NCI-H128 (cell line): ENCODE measurements around the gene HIP1R.

Experiments
- DNase-seq: peaks from one replicate; lab custom pipeline; 2025; ENCODE audit not compliant: unreplicated experiment; lab: John Stamatoyannopoulos, UW

The HIP1R gene

DNA sequence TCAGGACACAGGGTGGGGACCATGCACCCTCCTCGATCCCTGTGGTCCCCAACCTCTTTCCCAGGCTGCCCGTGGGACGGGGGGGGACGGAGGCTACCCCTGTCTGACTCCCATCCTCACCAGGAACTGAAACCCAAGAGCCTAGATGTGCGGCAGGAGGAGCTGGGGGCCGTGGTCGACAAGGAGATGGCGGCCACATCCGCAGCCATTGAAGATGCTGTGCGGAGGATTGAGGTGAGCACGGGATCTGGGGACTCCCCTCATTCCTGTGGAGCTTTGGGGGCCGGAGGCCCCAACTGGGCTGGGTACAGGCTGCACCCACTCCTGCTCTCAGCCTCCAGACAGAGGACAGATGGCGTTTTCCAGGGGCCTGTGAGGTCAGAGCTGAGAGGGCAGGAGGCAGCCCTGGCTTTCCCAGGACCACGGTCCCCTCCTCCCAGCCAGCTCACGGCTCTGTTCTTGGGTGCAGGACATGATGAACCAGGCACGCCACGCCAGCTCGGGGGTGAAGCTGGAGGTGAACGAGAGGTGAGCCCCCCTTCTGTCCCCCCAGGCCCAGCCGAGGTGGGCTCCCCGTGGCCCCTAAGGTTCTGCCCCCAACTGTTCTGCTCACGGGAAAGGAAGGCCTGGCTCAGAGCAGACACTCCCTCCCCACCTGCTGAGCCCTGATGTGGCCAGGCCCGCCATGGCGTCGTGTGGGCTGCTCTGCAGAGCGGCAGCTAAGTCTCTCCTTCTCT is 24.2 kb downstream of the HIP1R start:
- DNase-seq: no peak

- peak; percentile 44 for DNase-seq
Measured at GRCh38 chr12:122860040-122860853, 25.0 kb downstream of the HIP1R start.

DNA sequence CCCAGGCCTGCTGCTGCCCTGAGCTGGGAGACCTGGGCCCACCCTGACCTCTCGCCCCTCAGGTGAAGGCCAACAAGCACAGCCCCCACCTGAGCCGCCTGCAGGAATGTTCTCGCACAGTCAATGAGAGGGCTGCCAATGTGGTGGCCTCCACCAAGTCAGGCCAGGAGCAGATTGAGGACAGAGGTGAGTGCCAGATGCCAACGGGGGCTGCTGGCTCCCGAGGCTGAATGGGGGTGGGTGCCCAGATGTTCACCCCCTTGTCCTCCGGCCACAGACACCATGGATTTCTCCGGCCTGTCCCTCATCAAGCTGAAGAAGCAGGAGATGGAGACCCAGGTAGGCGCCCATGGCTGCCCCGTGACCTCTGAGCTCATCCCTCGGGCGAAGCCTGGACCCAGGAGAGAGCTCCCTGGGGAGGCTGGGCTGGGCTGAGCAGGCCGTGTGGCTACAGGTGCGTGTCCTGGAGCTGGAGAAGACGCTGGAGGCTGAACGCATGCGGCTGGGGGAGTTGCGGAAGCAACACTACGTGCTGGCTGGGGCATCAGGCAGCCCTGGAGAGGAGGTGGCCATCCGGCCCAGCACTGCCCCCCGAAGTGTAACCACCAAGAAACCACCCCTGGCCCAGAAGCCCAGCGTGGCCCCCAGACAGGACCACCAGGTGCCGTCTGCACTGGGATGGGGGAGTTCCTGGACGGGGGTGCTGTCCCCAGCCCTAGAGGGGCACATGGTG is 25.8 kb downstream of the HIP1R start:
- no peak for DNase-seq

GRCh38 chr12:122861587-122861970 is 26.3 kb downstream of the HIP1R start:
- no peak for DNase-seq

GRCh38 chr12:122862110-122862634 is 26.9 kb downstream of the HIP1R start:
- DNase-seq: no peak

DNA sequence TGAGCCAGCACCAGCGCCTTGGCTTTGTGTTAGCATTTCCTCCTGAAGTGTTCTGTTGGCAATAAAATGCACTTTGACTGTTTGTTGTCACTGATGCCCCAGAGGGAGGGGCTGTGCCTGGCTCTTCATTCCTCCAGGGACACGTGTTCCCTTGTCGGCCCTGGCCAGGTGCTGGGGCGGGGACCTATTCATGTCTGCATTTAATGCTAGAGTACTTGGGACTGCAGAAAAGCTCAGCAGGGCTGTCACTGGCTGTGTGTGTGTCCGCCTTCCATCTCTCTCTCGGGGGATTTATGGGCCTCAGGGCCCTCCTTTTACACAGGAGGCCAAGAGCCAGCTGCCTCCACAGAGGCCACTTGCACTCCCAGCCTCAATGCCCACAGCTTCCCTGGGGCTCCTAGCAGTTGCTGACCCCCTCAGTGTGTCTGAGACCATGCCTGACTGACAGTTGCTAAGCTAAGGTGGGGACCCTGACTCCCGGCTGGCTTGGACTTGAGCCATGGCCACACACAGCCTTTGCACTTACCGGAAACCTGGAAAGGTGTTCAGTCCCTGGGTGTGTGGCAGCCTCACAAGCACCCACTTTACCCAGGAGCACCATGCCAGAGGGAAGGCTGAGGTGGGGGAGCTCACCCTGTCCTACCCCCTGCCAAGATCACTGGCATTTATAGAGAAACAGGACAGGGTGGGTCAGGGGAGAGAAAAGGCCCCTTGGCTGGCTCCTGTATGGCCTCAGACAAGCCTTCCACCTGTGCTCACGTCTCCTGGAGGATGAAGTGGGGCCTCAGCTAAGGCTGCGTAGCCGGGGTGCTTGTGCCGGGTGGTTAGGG is 27.8 kb downstream of the HIP1R start:
- DNase-seq: no peak

DNA sequence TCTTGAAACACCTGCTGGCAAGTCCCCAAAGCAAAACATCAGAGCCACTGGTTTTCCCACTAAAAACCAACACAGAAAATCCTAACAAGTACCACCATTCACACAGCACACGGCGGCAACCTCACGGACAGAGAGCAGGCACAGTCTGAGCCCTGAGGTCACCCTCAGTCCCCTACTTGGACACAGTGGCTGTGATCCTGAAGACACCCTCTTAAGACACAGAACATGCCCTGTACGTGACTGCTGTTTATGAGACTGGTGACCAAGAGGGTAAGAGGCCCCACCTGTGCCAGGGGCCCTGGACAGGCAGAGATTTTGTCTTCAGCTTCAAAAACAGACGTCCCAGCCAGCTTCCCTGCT is 29.6 kb downstream of the HIP1R start:
- no peak for DNase-seq

DNA sequence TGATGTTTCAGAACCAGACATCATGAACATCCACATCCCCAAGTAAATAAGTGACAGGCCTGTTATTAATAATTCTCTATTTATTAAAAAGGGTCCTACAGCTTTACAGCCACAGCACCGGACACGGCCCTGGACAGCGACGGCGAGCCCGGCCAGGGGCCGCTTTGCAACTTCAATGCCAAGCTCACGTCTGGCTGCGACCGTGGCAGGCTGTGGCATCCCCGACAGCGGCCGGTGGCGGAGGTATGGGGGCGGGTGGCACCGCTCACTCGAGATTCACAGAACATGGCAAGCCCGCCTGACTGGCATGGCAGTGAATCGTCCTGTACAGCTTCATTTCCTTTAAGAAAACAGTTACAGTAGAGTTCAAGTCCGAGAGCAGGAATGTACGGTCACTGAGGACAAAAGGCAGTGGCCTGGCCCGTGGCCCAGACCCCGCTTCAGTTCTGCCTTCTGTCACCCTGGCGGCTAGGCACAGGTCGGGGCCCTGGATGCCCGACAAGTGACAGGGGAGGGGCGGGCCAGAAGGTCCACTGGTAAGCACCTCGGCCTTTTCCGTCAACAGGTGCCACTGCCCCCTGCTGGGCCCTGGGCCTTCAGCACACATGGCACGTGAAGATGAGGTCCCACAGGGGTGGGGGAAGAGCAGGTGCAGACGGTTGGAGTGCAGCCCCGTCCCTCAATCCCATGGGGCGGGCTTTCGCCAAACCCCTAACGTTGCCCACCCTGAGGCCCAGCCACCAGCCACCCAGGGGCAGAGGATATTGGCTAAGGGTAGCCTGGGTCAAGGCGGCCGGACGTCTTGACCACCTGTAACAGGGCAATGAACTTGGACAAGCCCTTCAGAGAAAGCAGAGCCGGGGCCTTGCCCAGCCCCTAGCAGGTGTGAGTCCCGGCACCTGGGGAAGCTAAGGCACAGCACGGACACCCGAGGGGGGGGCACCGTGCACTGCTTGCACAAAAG is 30.3 kb downstream of the HIP1R start:
- no peak for DNase-seq

- DNase-seq: no peak
Measured at GRCh38 chr12:122866379-122866778, 31.1 kb downstream of the HIP1R start.

GRCh38 chr12:122866950-122867607 is 31.8 kb downstream of the HIP1R start:
- no peak for DNase-seq

GRCh38 chr12:122867691-122868461 is 32.6 kb downstream of the HIP1R start:
- DNase-seq: no peak

DNA sequence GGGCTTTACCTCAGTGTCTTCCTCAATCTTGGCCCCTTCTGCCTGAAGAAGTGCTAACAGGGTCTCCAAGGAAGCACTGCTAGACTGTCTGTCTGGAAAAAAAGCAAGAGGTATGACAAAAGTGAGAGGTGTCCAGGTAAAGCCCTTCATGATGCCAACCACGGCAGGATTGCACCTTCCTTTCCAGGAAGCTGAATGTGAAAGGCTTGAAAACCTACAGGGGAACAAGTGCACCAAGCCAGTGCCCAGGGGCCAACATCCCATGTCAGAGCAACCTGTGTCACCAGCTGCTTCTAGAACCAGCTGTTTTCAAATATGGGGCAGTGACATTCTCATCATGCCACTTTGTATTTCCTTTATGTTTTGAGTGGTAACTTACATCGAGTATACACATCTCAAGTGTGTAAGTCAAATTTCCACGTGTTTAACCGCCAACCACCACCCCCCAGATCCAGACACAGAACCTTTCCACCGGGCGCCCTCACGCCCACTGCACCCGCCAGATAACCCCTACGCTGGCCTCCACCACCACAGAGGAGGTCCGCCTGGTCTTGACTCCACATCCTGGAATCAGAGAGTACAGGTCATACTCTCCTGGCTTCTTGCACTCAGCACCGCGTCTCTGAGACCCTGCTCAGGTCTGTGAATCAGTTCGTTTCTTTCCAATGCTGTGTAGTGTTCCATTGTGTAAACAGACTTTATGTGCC is 33.4 kb downstream of the HIP1R start:
- no peak for DNase-seq

GRCh38 chr12:122869207-122869973 is 34.1 kb downstream of the HIP1R start:
- no peak for DNase-seq

DNA sequence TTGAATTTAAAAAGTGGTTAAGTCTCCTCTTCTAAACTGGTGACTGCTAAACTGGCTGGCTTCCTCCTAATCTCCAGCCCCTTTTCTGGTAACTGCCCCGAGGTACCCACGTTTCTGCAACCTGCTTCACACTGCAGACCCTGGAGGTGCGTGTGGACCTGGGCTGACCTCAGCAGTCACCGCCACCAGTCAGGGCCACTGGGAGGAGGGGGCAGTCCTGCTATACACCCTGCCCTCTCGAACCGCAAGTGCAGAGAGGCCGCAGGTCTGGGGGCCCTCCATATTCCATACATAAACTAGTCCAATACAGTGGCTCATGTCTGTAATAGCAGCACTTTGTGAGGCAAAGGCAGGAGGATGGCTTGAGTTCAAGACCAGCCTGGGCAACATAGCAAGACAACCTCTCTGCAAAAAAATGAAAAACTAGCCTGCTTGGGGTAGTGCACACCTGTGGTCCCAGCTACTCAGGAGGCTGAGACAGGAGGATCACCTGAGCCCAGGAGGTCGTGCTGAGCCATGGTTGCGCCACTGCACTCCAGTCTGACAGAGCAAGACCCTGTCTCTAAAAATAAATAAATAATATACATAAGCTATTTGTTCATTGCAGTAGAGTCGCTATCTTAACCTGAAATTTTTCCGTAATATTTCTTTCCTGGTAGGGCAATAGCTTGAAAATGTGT is 35.0 kb downstream of the HIP1R start:
- DNase-seq: no peak

DNA sequence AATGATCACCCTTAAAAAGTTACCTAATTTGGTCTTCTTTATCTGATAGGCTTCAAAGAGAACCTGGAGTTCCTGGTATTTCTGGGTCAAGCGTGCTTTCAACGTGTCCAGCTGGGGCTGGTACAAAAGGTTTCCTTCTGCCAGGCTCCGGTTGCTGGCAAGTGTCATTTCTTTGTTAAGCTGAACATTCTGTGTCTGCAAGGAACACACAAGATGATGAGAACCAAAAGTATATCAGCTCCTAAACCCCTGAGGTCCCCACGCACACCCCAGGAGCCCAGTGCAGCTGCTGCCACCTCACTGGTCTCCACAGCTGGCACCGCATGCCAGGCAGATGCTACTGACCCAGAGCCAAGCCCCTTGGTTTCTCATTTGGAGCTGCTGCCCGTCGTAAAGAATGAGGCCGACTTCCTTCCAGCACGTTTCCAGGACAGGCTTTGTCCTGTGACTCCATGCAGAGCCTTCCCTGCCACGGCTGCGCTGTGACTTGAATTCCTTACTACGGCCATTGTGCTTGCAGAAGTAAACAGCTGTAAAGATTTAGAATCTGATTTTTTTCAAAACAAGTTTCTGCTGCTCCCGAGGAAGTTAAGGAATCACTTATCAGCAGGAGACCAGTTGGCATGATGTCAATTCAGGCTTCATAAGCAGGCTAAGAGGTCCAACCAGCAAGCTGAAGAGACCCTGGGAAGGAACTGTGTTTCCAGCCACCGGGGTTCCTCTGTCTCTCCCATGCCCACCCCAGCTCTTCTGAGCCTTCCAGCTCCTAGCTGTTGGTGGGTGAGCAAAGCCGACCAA is 35.8 kb downstream of the HIP1R start:
- no peak for DNase-seq
